PC-3 (cell line): Measurements from ENCODE around the gene GPBAR1. TPM values are rescaled to one million over a fixed set of nuclear protein-coding genes. Genes with fewer than 3 reads are reported as not detected.

ENCODE experiments used
- ATAC-seq: fragments of 200-7000 bp; cut with Tn5 transposase; 2 replicates; pipeline ENCODE4 v1.9.1; 2020; ENCODE audit warnings: mild to moderate bottlenecking, moderate library complexity
- BruUV-seq: library from RNA; stranded (reverse); fragments of 400-500 nt; replicated peaks from 2 replicates; lab custom pipeline; 2021; lab: Mats Ljungman, UMichigan
- CTCF ChIA-PET: fragments of 300-600 bp; sonication (Branson Sonifier 250); formaldehyde crosslinking; loops from one replicate; lab custom pipeline; 2022; ENCODE audit warnings: antibody characterized with exemption; lab: Charles Lee
- POLR2A ChIA-PET: fragments of 300-600 bp; sonication (Branson Sonifier 250); formaldehyde crosslinking; loops from one replicate; lab custom pipeline; 2022; ENCODE audit warnings: antibody characterized with exemption; ENCODE audit not compliant: unreplicated experiment; lab: Charles Lee
- DNase-seq: peaks from one replicate; pipeline ENCODE4 v3.0.0-alpha.2; 2015
- H2AFZ ChIP-seq: fragments of 300-600 bp; sonication (generic); 2 replicates; pipeline ENCODE4 v1.6.0; 2016; ENCODE audit warnings: antibody characterized with exemption, low read length
- H3F3A ChIP-seq: fragments of 300-600 bp; sonication (generic); one replicate; pipeline ENCODE4 v1.6.0; 2017; ENCODE audit warnings: antibody characterized with exemption, low read length, control low read depth, mild to moderate bottlenecking; ENCODE audit not compliant: unreplicated experiment
- H3K27ac ChIP-seq: fragments of 300-600 bp; sonication (generic); 2 replicates; pipeline ENCODE4 v1.5.1; 2016; ENCODE audit warnings: mild to moderate bottlenecking, low read length
- H3K27me3 ChIP-seq: fragments of 300-600 bp; sonication (generic); 2 replicates; pipeline ENCODE4 v1.6.1; 2016; ENCODE audit warnings: low read length, mixed read lengths
- H3K36me3 ChIP-seq: fragments of 300-600 bp; sonication (generic); 2 replicates; pipeline ENCODE4 v1.6.1; 2016; ENCODE audit warnings: low read depth, mixed run types, low read length, mixed read lengths
- H3K4me1 ChIP-seq: fragments of 300-600 bp; sonication (generic); 2 replicates; pipeline ENCODE4 v1.5.1; 2016; ENCODE audit warnings: low read length; ENCODE audit not compliant: insufficient read depth
- H3K4me2 ChIP-seq: fragments of 300-600 bp; sonication (generic); 2 replicates; pipeline ENCODE4 v1.6.0; 2016; ENCODE audit warnings: low read length
- H3K4me3 ChIP-seq: fragments of 300-600 bp; sonication (generic); 2 replicates; pipeline ENCODE4 v1.5.1; 2016; ENCODE audit warnings: mild to moderate bottlenecking, low read length, mixed read lengths
- H3K79me2 ChIP-seq: fragments of 300-600 bp; sonication (generic); 2 replicates; pipeline ENCODE4 v1.6.1; 2017; ENCODE audit warnings: low read length, mixed read lengths
- H3K9ac ChIP-seq: fragments of 300-600 bp; sonication (generic); 2 replicates; pipeline ENCODE4 v1.6.0; 2016; ENCODE audit warnings: mild to moderate bottlenecking, low read length
- H3K9me2 ChIP-seq: fragments of 300-600 bp; sonication (generic); replicated peaks from 2 replicates; pipeline ENCODE4 v1.6.1; 2016; ENCODE audit warnings: mixed run types, low read length, mixed read lengths
- H3K9me3 ChIP-seq: fragments of 300-600 bp; sonication (generic); 2 replicates; pipeline ENCODE4 v1.6.1; 2016; ENCODE audit warnings: low read length, mixed read lengths
- H4K20me1 ChIP-seq: fragments of 300-600 bp; sonication (generic); 2 replicates; pipeline ENCODE4 v1.6.1; 2016; ENCODE audit warnings: low read length, mixed read lengths
- CTCF ChIP-seq: fragments of 300-600 bp; sonication (generic); conservative IDR thresholded peaks from 2 replicates; pipeline ENCODE4 v1.5.1; 2017; ENCODE audit warnings: antibody characterized with exemption, low read depth, mild to moderate bottlenecking, low read length
- EZH2 ChIP-seq: fragments of 300-600 bp; sonication (generic); IDR thresholded peaks from one replicate; pipeline ENCODE4 v1.6.1; 2017; ENCODE audit warnings: antibody characterized with exemption, mild to moderate bottlenecking, low read length; ENCODE audit not compliant: unreplicated experiment
- EZH2phosphoT487 ChIP-seq: fragments of 300-600 bp; sonication (generic); IDR thresholded peaks from 2 replicates; pipeline ENCODE4 v1.6.1; 2018; ENCODE audit warnings: mild to moderate bottlenecking, antibody characterized with exemption, low read length, borderline replicate concordance
- intact Hi-C: fragments of 100-400 bp; cut with micrococcal nuclease; formaldehyde crosslinking; loops from 2 replicates; pipeline ENCODE4 v1.9.0; 2023
- total RNA-seq: library from RNA; depleted of rRNA; stranded (reverse); fragments of >200 nt; gene quantifications from 2 replicates; pipeline ENCODE4 v1.2.3, GENCODE V29; 2014

The GPBAR1 gene
- total RNA-seq, 1 experiment from 2014 or later: 0.18 TPM

DNA sequence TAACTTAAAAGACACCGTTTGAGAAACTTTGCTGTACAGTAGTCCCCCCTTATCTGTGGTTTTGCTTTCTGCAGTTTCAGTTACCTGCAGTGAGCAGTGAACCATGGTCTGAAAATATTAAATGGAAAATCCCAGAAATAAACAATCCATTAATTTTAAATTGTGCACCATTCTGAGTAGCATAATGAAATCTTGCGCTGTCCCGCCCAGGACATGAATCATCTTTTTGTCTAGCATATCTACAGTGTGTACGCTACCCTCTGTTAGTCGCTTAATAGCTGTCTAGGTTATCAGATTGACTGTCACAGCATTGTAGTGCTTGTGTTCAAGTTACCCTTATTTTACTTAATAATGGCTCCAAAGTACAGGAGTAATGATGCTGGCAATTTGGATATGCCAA, 37.8 kb upstream of the GPBAR1 start:
- POLR2A ChIA-PET: no interaction called here
- no TSS peak for BruUV-seq
- DNase-seq (no peak), ATAC-seq (no peak; the same call in 1 of the 2 replicates)
- Histone ChIP-seq H3K4me1 (peaks cover 19% of the 10 kb centered on the region), H2AFZ (no peak overlapping the region), H3K79me2 (peaks cover 78% of the 10 kb centered on the region), H3K9me3 (no peaks in the 10 kb centered on the region), H3K36me3 (peaks cover 33% of the 10 kb centered on the region), H4K20me1 (peaks cover 24% of the 10 kb centered on the region), H3K4me3 (no peak overlapping the region), H3K27me3 (no peaks in the 10 kb centered on the region), H3K4me2 (no peak overlapping the region), H3K27ac (no peak overlapping the region), H3F3A (no peaks in the 10 kb centered on the region), H3K9ac (no peak overlapping the region), H3K9me2 (no peaks in the 10 kb centered on the region)
- CTCF ChIA-PET: no interaction called here
- intact Hi-C loops: no loop called here
- TF ChIP-seq EZH2phosphoT487 (no peak), CTCF (no peak), EZH2 (no peak)

GRCh38 chr2:218224186-218224585, 36.6 kb upstream of the GPBAR1 start:
- no peak overlapping the region for H3K9ac ChIP-seq
- intact Hi-C loops: no loop called here
- POLR2A ChIA-PET: no interaction called here
- H3F3A ChIP-seq: peaks cover 8% of the 10 kb centered on the region
- no peak overlapping the region for H3K4me2 ChIP-seq
- no peak for DNase-seq
- no peak overlapping the region for H2AFZ ChIP-seq
- H3K79me2 ChIP-seq: peaks cover 66% of the 10 kb centered on the region
- no peak overlapping the region for H3K27ac ChIP-seq
- H3K4me1 ChIP-seq: peaks cover 20% of the 10 kb centered on the region
- CTCF ChIA-PET: no interaction called here
- no peak for ATAC-seq
- peaks cover 21% of the 10 kb centered on the region for H4K20me1 ChIP-seq
- no peaks in the 10 kb centered on the region for H3K9me2 ChIP-seq
- no TSS peak for BruUV-seq
- H3K36me3 ChIP-seq: peaks cover 38% of the 10 kb centered on the region
- H3K4me3 ChIP-seq: no peak overlapping the region
- H3K9me3 ChIP-seq: no peaks in the 10 kb centered on the region
- no peak for TF ChIP-seq EZH2
- no peak for TF ChIP-seq EZH2phosphoT487
- TF ChIP-seq CTCF: no peak
- H3K27me3 ChIP-seq: no peaks in the 10 kb centered on the region

DNA sequence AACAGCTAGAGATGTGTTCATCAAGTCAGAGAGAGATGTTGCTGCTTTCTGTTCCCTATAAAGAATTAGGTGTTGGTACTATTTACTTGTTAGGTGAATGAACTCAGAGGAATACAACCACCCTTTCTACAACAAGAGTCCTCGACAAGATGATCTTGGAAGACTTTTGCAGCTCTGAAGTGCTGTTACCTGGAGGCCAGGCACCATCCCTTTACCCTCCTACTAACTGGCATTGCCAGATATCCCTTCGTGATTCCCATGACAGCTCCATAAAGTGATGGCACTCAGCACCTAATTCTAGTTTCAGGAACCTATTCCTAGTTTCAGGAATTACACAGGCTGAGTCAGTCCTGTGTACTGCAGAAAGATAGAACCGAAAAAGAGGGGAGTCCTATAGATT, 33.9 kb upstream of the GPBAR1 start:
- ChIA-PET CTCF (no interaction called here), POLR2A (interaction anchor here (0.6 kb wide), 1 partner anchor 11 kb away, joined by 7 read pairs; no protein-coding TSS in a partner anchor)
- Histone ChIP-seq H3K4me2 (no peak overlapping the region), H3F3A (peaks cover 17% of the 10 kb centered on the region), H3K4me3 (no peak overlapping the region), H3K9ac (no peak overlapping the region), H3K27me3 (no peaks in the 10 kb centered on the region), H3K9me2 (no peaks in the 10 kb centered on the region), H4K20me1 (peaks cover 5% of the 10 kb centered on the region; the same call in 1 of the 2 replicates), H3K9me3 (no peaks in the 10 kb centered on the region), H3K27ac (no peak overlapping the region), H3K4me1 (peaks cover 28% of the 10 kb centered on the region), H2AFZ (no peak overlapping the region), H3K36me3 (peaks cover 50% of the 10 kb centered on the region), H3K79me2 (peaks cover 49% of the 10 kb centered on the region)
- TF ChIP-seq EZH2phosphoT487 (no peak), EZH2 (no peak), CTCF (no peak)
- intact Hi-C loops: no loop called here
- no TSS peak for BruUV-seq
- ATAC-seq: no peak
- no peak for DNase-seq
